Stimulated activated naive B cell treated with anti-CD40 and anti-IgM and Interleukin-4, amounts not matched to agents 10 μg/mL and 1 μg/mL and 100 μg/mL, for 72 hours (primary cell): ENCODE results near the gene MIGA1.
A peak's percentile ranks its signal among the peaks of the same experiment; 100 is the strongest.
"Not testable (repeated sequence)": the region's sequence is repeated elsewhere in the genome, so short reads cannot be mapped to it uniquely, and the experiment has no call there.

Experiments used
- ATAC-seq, 2 donors: fragments of 150-1000 bp; cut with Tn5 transposase; replicated peaks; 2 replicates each; pipeline ENCODE4 v1.10.0; 2021; ENCODE audit warnings: moderate library complexity in 1 of 2
- DNase-seq: peaks from one replicate; pipeline ENCODE4 v3.0.0; 2021
- H3K27ac Mint-ChIP-seq: one replicate; pipeline ENCODE4 v1.8.0; 2022; ENCODE audit warnings: mild to moderate bottlenecking, mixed read lengths
- H3K27me3 Mint-ChIP-seq, 2 donors: one replicate each; pipeline ENCODE4 v1.8.0; 2022; ENCODE audit warnings: mixed read lengths in 2 of 2
- H3K36me3 Mint-ChIP-seq, 2 donors: one replicate each; pipeline ENCODE4 v1.8.0; 2022; ENCODE audit warnings: mixed read lengths in 2 of 2, mild to moderate bottlenecking in 1 of 2
- H3K4me1 Mint-ChIP-seq, 2 donors: one replicate each; pipeline ENCODE4 v1.8.0; 2022; ENCODE audit warnings: mixed read lengths in 2 of 2, mild to moderate bottlenecking in 1 of 2
- H3K4me3 Mint-ChIP-seq, 2 donors: one replicate each; pipeline ENCODE4 v1.8.0; 2022; ENCODE audit warnings: mild to moderate bottlenecking in 2 of 2, mixed read lengths in 2 of 2, moderate library complexity in 1 of 2
- H3K9me3 Mint-ChIP-seq, 2 donors: one replicate each; pipeline ENCODE4 v1.8.0; 2022; ENCODE audit warnings: mixed read lengths in 2 of 2, mild to moderate bottlenecking in 1 of 2

Gene MIGA1

GRCh38 chr1:77820121-77820520, 40.7 kb downstream of the MIGA1 start:
- no peak overlapping the region for H3K27ac Mint-ChIP-seq
- ATAC-seq, result no peak

GRCh38 chr1:77824079-77824478, 44.6 kb downstream of the MIGA1 start:
- no peaks in the 10 kb centered on the region for H3K27me3 Mint-ChIP-seq

More at GRCh38 chr1:77820121-77820520, 40.7 kb downstream of the MIGA1 start:
- no peak for DNase-seq
- H3K4me1 Mint-ChIP-seq, result peaks cover 1 to 3% of the 10 kb centered on the region in 2 donors
- peaks cover 40 to 49% of the 10 kb centered on the region in 2 donors for H3K36me3 Mint-ChIP-seq
- H3K27me3 Mint-ChIP-seq, result no peaks in the 10 kb centered on the region
- no peak overlapping the region for H3K4me3 Mint-ChIP-seq
- no peaks in the 10 kb centered on the region for H3K9me3 Mint-ChIP-seq

GRCh38 chr1:77824694-77825093, 45.2 kb downstream of the MIGA1 start:
- no peak for ATAC-seq
- H3K4me1 Mint-ChIP-seq, result peaks cover 4 to 6% of the 10 kb centered on the region in 2 donors
- no peaks in the 10 kb centered on the region for H3K9me3 Mint-ChIP-seq
- no peak for DNase-seq
- no peaks in the 10 kb centered on the region for H3K27me3 Mint-ChIP-seq
- peaks cover 35 to 40% of the 10 kb centered on the region in 2 donors for H3K36me3 Mint-ChIP-seq
- H3K4me3 Mint-ChIP-seq, result no peak overlapping the region
- H3K27ac Mint-ChIP-seq, result no peak overlapping the region

More at GRCh38 chr1:77824079-77824478, 44.6 kb downstream of the MIGA1 start:
- Mint-ChIP-seq H3K36me3 (peaks cover 37 to 46% of the 10 kb centered on the region in 2 donors), H3K27ac (no peak overlapping the region), H3K4me3 (no peak overlapping the region), H3K4me1 (peaks cover 4 to 6% of the 10 kb centered on the region in 2 donors), H3K9me3 (no peaks in the 10 kb centered on the region)
- ATAC-seq (no peak), DNase-seq (no peak)

- DNase-seq, result no peak
- H3K36me3 Mint-ChIP-seq, result peaks cover 32 to 35% of the 10 kb centered on the region in 2 donors
- no peak overlapping the region for H3K4me3 Mint-ChIP-seq
- peak; percentile 78 to 79 for ATAC-seq
- H3K27ac Mint-ChIP-seq, result peak overlapping the region; percentile 42
- no peaks in the 10 kb centered on the region for H3K9me3 Mint-ChIP-seq
- peaks cover 4 to 6% of the 10 kb centered on the region in 2 donors for H3K4me1 Mint-ChIP-seq
- no peaks in the 10 kb centered on the region for H3K27me3 Mint-ChIP-seq
Observed at GRCh38 chr1:77825131-77825709, 45.8 kb downstream of the MIGA1 start.

GRCh38 chr1:77826851-77827250, 47.4 kb downstream of the MIGA1 start:
- H3K4me3 Mint-ChIP-seq, H3K4me1 Mint-ChIP-seq, DNase-seq, H3K27me3 Mint-ChIP-seq, H3K27ac Mint-ChIP-seq, H3K9me3 Mint-ChIP-seq, ATAC-seq: not testable (repeated sequence)
- H3K36me3 Mint-ChIP-seq, result peaks cover 24 to 29% of the 10 kb centered on the region in 2 donors

GRCh38 chr1:77828098-77828497, 48.6 kb downstream of the MIGA1 start:
- Mint-ChIP-seq H3K27ac (no peak overlapping the region), H3K9me3 (no peaks in the 10 kb centered on the region), H3K36me3 (peaks cover 18 to 32% of the 10 kb centered on the region in 2 donors), H3K27me3 (no peaks in the 10 kb centered on the region), H3K4me3 (no peak overlapping the region), H3K4me1 (peaks cover 4 to 13% of the 10 kb centered on the region in 2 donors)
- ATAC-seq (no peak), DNase-seq (no peak)

- Mint-ChIP-seq H3K9me3 (no peaks in the 10 kb centered on the region), H3K27me3 (no peaks in the 10 kb centered on the region), H3K4me3 (no peak overlapping the region), H3K27ac (no peak overlapping the region), H3K4me1 (peaks cover 4 to 13% of the 10 kb centered on the region in 2 donors), H3K36me3 (peaks cover 21 to 29% of the 10 kb centered on the region in 2 donors)
- ATAC-seq, result no peak
- no peak for DNase-seq
Observed at GRCh38 chr1:77829851-77830250, 50.4 kb downstream of the MIGA1 start.

GRCh38 chr1:77830946-77831345, 51.5 kb downstream of the MIGA1 start:
- H3K4me3 Mint-ChIP-seq, result no peak overlapping the region
- H3K4me1 Mint-ChIP-seq, result peaks cover 2 to 7% of the 10 kb centered on the region in 2 donors
- DNase-seq (no peak), ATAC-seq (no peak)
- peaks cover 19 to 26% of the 10 kb centered on the region in 2 donors for H3K36me3 Mint-ChIP-seq
- H3K9me3 Mint-ChIP-seq, result no peaks in the 10 kb centered on the region
- H3K27me3 Mint-ChIP-seq, result no peaks in the 10 kb centered on the region
- no peak overlapping the region for H3K27ac Mint-ChIP-seq

GRCh38 chr1:77831566-77831965, 52.1 kb downstream of the MIGA1 start:
- no peak overlapping the region for H3K27ac Mint-ChIP-seq
- DNase-seq, result no peak
- no peak overlapping the region for H3K4me3 Mint-ChIP-seq
- H3K4me1 Mint-ChIP-seq, result peaks cover 2 to 7% of the 10 kb centered on the region in 2 donors
- peaks cover 17 to 28% of the 10 kb centered on the region in 2 donors for H3K36me3 Mint-ChIP-seq
- H3K27me3 Mint-ChIP-seq, result no peaks in the 10 kb centered on the region
- no peaks in the 10 kb centered on the region for H3K9me3 Mint-ChIP-seq
- no peak for ATAC-seq

GRCh38 chr1:77831976-77832711, 52.7 kb downstream of the MIGA1 start:
- ATAC-seq (no peak), DNase-seq (no peak)
- H3K4me1 Mint-ChIP-seq, result peaks cover 2 to 7% of the 10 kb centered on the region in 2 donors
- H3K4me3 Mint-ChIP-seq, result no peak overlapping the region
- no peak overlapping the region for H3K27ac Mint-ChIP-seq
- H3K27me3 Mint-ChIP-seq, result no peaks in the 10 kb centered on the region
- no peaks in the 10 kb centered on the region for H3K9me3 Mint-ChIP-seq
- peaks cover 11 to 24% of the 10 kb centered on the region in 2 donors for H3K36me3 Mint-ChIP-seq

- H3K9me3 Mint-ChIP-seq, result no peaks in the 10 kb centered on the region
- H3K4me1 Mint-ChIP-seq, result peaks cover 0 to 7% of the 10 kb centered on the region in 2 donors
- peaks cover 7 to 18% of the 10 kb centered on the region in 2 donors for H3K36me3 Mint-ChIP-seq
- no peak for ATAC-seq
- no peak for DNase-seq
- H3K4me3 Mint-ChIP-seq, result no peak overlapping the region
- H3K27me3 Mint-ChIP-seq, result no peaks in the 10 kb centered on the region
- no peak overlapping the region for H3K27ac Mint-ChIP-seq
Observed at GRCh38 chr1:77832901-77833300, 53.5 kb downstream of the MIGA1 start.

- peaks cover 0 to 7% of the 10 kb centered on the region in 2 donors for H3K4me1 Mint-ChIP-seq
Observed at GRCh38 chr1:77833521-77834100, 54.2 kb downstream of the MIGA1 start.

GRCh38 chr1:77834771-77835334, 55.4 kb downstream of the MIGA1 start:
- no peak for DNase-seq
- Mint-ChIP-seq H3K9me3 (no peaks in the 10 kb centered on the region), H3K36me3 (peaks cover 6 to 18% of the 10 kb centered on the region in 2 donors), H3K27me3 (no peaks in the 10 kb centered on the region), H3K4me3 (no peak overlapping the region), H3K27ac (no peak overlapping the region), H3K4me1 (peaks cover 0 to 7% of the 10 kb centered on the region in 2 donors)
- ATAC-seq, result no peak

More at GRCh38 chr1:77833521-77834100, 54.2 kb downstream of the MIGA1 start:
- peak overlapping the region; percentile 14 for H3K27ac Mint-ChIP-seq
- DNase-seq, result no peak
- H3K9me3 Mint-ChIP-seq, result no peaks in the 10 kb centered on the region
- no peak for ATAC-seq
- peaks cover 7 to 18% of the 10 kb centered on the region in 2 donors for H3K36me3 Mint-ChIP-seq
- H3K27me3 Mint-ChIP-seq, result no peaks in the 10 kb centered on the region
- no peak overlapping the region for H3K4me3 Mint-ChIP-seq

GRCh38 chr1:77841574-77841973, 62.1 kb downstream of the MIGA1 start:
- Mint-ChIP-seq H3K27me3 (no peaks in the 10 kb centered on the region), H3K4me3 (no peak overlapping the region), H3K36me3 (peaks cover 5 to 12% of the 10 kb centered on the region in 2 donors), H3K27ac (no peak overlapping the region), H3K4me1 (peaks cover 2 to 5% of the 10 kb centered on the region in 2 donors), H3K9me3 (no peaks in the 10 kb centered on the region)
- ATAC-seq (no peak), DNase-seq (no peak)
